Heart left ventricle (tissue), 16 donors: ENCODE data around the gene TRIM52. TPM values are rescaled to one million over a fixed set of nuclear protein-coding genes. Genes with fewer than 3 reads are reported as not detected.

ENCODE experiments used
- ATAC-seq, 4 donors: fragments of 200-7000 bp; cut with Tn5 transposase; one replicate each; pipeline ENCODE4 v1.9.1; 2020 to 2022; ENCODE audit warnings: moderate library complexity in 4 of 4, mild to moderate bottlenecking in 3 of 4, moderate number of reproducible peaks in 1 of 4
- DNase-seq, 5 donors: peaks; one replicate each; pipeline ENCODE4 v3.0.0-alpha.2; 2020
- H3K27ac ChIP-seq, 12 donors: fragments of 200-600 bp; sonication (generic) in 4 of 12; one replicate each; pipeline versions ENCODE4 v1.5.0 to v1.8.0; 2016 to 2022; ENCODE audit warnings: mild to moderate bottlenecking in 2 of 12
- H3K27me3 ChIP-seq, 9 donors: fragments of 200-600 bp; sonication (generic) in 2 of 9; one replicate each; pipeline versions ENCODE4 v1.5.1 to v1.8.0; 2016 to 2022; ENCODE audit warnings: mild to moderate bottlenecking in 3 of 9
- H3K36me3 ChIP-seq, 9 donors: fragments of 200-600 bp; sonication (generic) in 2 of 9; one replicate each; pipeline versions ENCODE4 v1.5.0 to v1.8.0; 2018 to 2022; ENCODE audit warnings: mild to moderate bottlenecking in 2 of 9
- H3K4me1 ChIP-seq, 12 donors: fragments of 200-600 bp; sonication (generic) in 4 of 12; one replicate each; pipeline versions ENCODE4 v1.5.0 to v1.8.0; 2016 to 2022; ENCODE audit warnings: mild to moderate bottlenecking in 3 of 12
- H3K4me3 ChIP-seq, 12 donors: fragments of 200-600 bp; sonication (generic) in 4 of 12; one replicate each; pipeline versions ENCODE4 v1.5.0 to v1.8.0; 2017 to 2022; ENCODE audit warnings: mild to moderate bottlenecking in 9 of 12, moderate library complexity in 4 of 12
- H3K9me3 ChIP-seq, 12 donors: fragments of 200-600 bp; sonication (generic) in 4 of 12; one replicate each; pipeline versions ENCODE4 v1.5.0 to v1.8.0; 2016 to 2022; ENCODE audit warnings: mild to moderate bottlenecking in 1 of 12
- POLR2A ChIP-seq, 2 donors: fragments of 450-650 bp; IDR thresholded peaks; one replicate each; pipeline ENCODE4 v1.6.1; 2017; ENCODE audit warnings: antibody characterized with exemption in 2 of 2, mild to moderate bottlenecking in 2 of 2, moderate library complexity in 2 of 2
- WGBS, 4 donors: extraction: QIAGEN DNeasy Blood & Tissue Kit in 2 of 4; methylation state at CpG; one replicate each; pipeline versions ENCODE4 v1.1.5 to v1.1.7; 2013 to 2018; 5-methylcytosine and 5-hydroxymethylcytosine counted together
- intact Hi-C, 10 donors: fragments of 100-400 bp; cut with DNase I; formaldehyde crosslinking; loops; one replicate each; pipeline versions ENCODE4 v1.11.1 to v1.14.2; 2022
- polyA plus RNA-seq, 2 donors: library from polyadenylated mRNA; stranded (reverse); fragments of 200-250 nt; gene quantifications; one replicate each; pipeline ENCODE4 v1.2.3, GENCODE V29; 2013
- total RNA-seq, 9 donors: library from RNA; depleted of rRNA in 2 of 9; stranded (reverse); fragments of >200 nt in 2 of 9; fragmentation: NEBNext Ultra II Directional in 3 of 9; extraction: Animal tissue kit (Norgen Biotek cat#: 25700) in 3 of 9; gene quantifications; one replicate each; pipeline versions ENCODE4 v1.1.0 to v1.2.4, GENCODE V29; 2016 to 2023
- TF ChIP-seq, protein P1 (sequence below), 12 donors: fragments of 200-600 bp; sonication (generic) in 4 of 12; IDR thresholded peaks; one replicate each; pipeline versions ENCODE4 v1.5.0 to v1.8.0; 2018 to 2022; ENCODE audit warnings: antibody characterized with exemption in 12 of 12, mild to moderate bottlenecking in 5 of 12
- donor health status: ischemic (EF 13 %, LVEDD 7.1; RV severe dilation, severe dysfunction).
- donor health status: healthy with polysubstance abuse.
- donor health status: DM: no; HTN: yes; CAD: no.
- donor health status: DM: no; HTN: no; CAD: no.
- donor health status: ischemic (EF 25% LVEDD 6.9; RV normal size, moderate dysfunction).
- donor health status: ischemic (EF 25% LVEDD 5.7; RV mildly dilated, moderate dysfunction).
- donor health status: healthy.
- donor health status: DM: yes; HTN: yes; CAD: no.
- donor health status: ischemic (EF 35%, LVEDD 5.7; RV mildly dilated, moderate dysfunction).
- donor health status: nonischemic (EF 11% LVEDD 7.7; RV severe dilation, severe dysfunction).
- donor health status: DM: yes; HTN: yes; CAD: no.
- donor health status: PGD.
- donor health status: ischemic (EF 29% LVEDD 5.4; RV normal size, mild dysfunction).
- donor health status: nonischemic (EF 23%, LVEDD 6.1; RV moderate dilation, normal function).

TRIM52 gene
- total and polyA plus RNA-seq, 11 donors: 5.6 to 12.8 (median 7.6) TPM

DNA sequence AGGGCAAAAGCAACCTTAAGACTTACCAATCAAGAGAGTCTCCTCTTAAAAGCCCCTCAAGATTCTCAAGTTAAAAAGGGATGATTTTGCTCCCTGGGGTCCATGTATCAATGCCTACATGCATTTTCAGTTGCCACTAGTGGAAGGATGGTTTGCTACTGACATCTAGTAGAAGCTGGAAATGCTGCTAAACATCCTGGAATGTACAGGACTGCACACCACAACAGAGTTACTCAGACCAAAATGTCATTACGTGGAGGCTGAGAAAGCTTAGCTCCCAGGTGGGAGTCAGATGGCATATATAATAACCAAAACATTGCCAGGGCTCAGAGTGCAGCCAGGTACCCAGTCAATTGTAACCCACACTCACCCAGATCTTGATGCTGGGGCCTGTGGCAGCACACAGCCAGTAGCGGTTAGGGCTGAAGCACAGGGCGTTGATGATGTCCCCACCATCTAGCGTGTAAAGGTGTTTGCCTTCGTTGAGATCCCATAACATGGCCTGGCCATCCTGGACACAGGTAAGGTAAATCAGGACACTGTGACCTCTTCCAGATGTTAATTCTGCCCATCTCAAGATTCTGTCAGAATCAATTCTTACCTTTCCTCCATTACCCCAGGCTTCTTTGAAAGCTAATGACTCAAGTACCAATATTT lies 23.1 kb downstream of the TRIM52 start:
- H3K36me3 ChIP-seq: peaks cover 6 to 98% (median 93%) of the 10 kb centered on the region in 9 donors
- no peak for ATAC-seq
- intact Hi-C loops: loop anchor here in 1 of 10 donors (2.0 kb wide), 1 partner anchor 13 kb away; no protein-coding TSS in a partner anchor

DNA sequence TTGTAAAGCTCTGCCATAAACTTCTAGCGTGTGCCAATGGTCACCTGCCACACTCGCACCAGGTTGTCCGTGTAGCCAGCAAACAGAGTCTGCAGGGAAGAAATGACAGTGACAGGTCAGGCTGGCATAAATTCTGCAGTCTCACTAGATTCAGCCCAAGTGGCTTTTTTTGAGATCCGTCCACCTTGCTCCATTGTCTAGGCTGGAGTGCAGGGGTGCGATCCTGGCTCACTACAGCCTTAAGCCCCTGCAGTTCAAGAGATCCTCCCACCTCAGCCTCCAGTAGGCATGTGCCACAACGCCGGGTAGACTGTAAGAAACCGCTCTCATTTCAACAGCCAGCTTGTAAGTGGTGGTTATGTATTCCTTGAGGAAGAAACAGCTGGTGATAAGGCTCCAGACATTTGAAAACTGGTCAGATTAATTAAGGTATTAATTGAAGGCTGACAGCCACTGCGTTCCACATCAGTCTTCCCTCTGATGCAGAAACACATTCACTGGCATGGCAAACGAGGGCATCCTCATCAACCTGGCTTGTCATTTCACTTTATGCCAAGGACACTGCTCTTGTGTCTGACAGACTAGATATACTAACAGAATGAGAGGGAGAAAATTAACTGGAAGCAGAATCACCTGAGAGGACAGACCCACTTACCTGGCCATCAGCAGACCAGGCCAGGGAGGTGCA lies 23.8 kb downstream of the TRIM52 start:
- intact Hi-C loops: no loop called here
- no peaks in the 10 kb centered on the region for H3K9me3 ChIP-seq
- H3K36me3 ChIP-seq: peaks cover 6 to 100% (median 99%) of the 10 kb centered on the region in 9 donors
- no peaks in the 10 kb centered on the region for H3K27me3 ChIP-seq
- no peak for TF ChIP-seq POLR2A (IDR thresholded peaks at IDR 0.05)
- TF ChIP-seq, protein P1, sequence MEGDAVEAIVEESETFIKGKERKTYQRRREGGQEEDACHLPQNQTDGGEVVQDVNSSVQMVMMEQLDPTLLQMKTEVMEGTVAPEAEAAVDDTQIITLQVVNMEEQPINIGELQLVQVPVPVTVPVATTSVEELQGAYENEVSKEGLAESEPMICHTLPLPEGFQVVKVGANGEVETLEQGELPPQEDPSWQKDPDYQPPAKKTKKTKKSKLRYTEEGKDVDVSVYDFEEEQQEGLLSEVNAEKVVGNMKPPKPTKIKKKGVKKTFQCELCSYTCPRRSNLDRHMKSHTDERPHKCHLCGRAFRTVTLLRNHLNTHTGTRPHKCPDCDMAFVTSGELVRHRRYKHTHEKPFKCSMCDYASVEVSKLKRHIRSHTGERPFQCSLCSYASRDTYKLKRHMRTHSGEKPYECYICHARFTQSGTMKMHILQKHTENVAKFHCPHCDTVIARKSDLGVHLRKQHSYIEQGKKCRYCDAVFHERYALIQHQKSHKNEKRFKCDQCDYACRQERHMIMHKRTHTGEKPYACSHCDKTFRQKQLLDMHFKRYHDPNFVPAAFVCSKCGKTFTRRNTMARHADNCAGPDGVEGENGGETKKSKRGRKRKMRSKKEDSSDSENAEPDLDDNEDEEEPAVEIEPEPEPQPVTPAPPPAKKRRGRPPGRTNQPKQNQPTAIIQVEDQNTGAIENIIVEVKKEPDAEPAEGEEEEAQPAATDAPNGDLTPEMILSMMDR (IDR thresholded peaks at IDR 0.05): no peak
- peaks cover 3 to 27% (median 13%) of the 10 kb centered on the region in 12 donors for H3K4me1 ChIP-seq
- no peak for ATAC-seq
- 87 to 90% (median 88%) methylated on average over 10 of the region's 10 CpGs for WGBS, 4 donors
- DNase-seq: peak in 1 of 5 donors; percentile 13
- no peak overlapping the region for H3K4me3 ChIP-seq
- no peak overlapping the region for H3K27ac ChIP-seq

More for the DNA sequence above, 23.1 kb downstream of the TRIM52 start:
- Histone ChIP-seq H3K27me3 (no peaks in the 10 kb centered on the region), H3K27ac (no peak overlapping the region), H3K4me1 (peaks cover 3 to 34% (median 19%) of the 10 kb centered on the region in 12 donors), H3K9me3 (no peaks in the 10 kb centered on the region), H3K4me3 (no peak overlapping the region)
- 89 to 92% (median 91%) methylated on average over 5 of the region's 5 CpGs for WGBS, 4 donors
- TF ChIP-seq, protein P1 (IDR thresholded peaks at IDR 0.05): no peak
- no peak for DNase-seq

DNA sequence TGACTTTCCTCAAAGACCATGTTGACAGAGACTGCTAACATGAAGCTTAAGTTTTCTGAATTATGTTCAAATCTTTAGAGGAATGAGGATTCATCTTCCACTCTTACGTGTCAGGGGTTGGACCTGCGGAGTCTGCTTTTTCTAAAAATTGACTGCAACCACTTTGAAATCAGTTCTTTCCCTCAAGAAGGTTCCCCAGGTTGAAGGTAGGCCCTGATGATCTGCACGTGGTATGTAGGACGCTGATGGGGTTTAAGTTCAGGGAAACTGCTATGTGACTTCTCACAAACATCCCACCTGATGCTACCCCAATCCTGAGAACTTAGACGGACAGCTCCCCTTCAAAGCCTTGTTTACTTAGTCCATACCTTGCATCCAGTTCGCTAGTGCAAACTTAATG lies 24.5 kb downstream of the TRIM52 start:
- peaks cover 6 to 100% (median 99%) of the 10 kb centered on the region in 9 donors for H3K36me3 ChIP-seq
- H3K9me3 ChIP-seq: no peaks in the 10 kb centered on the region
- 75 to 89% (median 84%) methylated on average over 6 of the region's 6 CpGs for WGBS, 4 donors
- no peak overlapping the region for H3K27ac ChIP-seq
- TF ChIP-seq, protein P1 (IDR thresholded peaks at IDR 0.05): no peak
- TF ChIP-seq POLR2A (IDR thresholded peaks at IDR 0.05): no peak
- ATAC-seq (no peak), DNase-seq (no peak)
- intact Hi-C loops: no loop called here
- no peaks in the 10 kb centered on the region for H3K27me3 ChIP-seq
- peaks cover 0 to 20% (median 6%) of the 10 kb centered on the region in 12 donors for H3K4me1 ChIP-seq
- H3K4me3 ChIP-seq: no peak overlapping the region

DNA sequence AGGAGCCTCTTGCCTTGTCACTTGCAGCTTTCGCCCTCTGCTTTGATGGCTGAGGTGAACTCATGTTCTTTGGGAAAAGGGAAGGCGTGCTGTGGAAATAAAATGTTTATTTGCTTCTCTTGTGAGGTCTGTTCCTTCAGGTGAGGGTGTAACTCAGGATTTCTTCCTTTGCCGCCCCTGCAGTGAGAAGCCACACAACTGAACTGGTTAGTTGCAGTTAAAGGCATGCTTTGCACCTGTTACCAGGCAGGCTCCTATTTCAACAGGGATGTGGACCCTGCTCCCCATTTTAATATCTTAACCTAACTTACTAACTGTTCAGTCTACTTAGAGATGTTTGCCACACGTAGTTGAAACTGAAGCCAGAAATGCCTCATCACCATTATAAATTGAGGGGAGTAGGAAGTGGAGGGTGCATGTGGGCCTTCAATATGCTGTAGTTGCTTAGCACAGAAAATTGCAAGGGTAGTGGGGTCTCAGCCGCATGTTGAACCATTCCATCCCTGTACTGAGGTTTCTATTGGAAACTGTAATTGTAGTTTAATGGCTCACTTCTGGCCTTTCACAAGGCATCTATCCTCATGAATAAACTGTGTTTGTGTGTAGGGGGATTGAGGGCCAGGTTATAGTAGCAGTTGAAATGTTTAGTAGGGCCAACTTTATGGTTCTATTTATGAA lies 25.1 kb downstream of the TRIM52 start:
- peaks cover 0 to 14% (median under 1%) of the 10 kb centered on the region in 12 donors for H3K4me1 ChIP-seq
- no peak for TF ChIP-seq POLR2A (IDR thresholded peaks at IDR 0.05)
- TF ChIP-seq, protein P1 (IDR thresholded peaks at IDR 0.05): no peak
- no peaks in the 10 kb centered on the region for H3K9me3 ChIP-seq
- ATAC-seq: no peak
- intact Hi-C loops: no loop called here
- no peak overlapping the region for H3K4me3 ChIP-seq
- H3K27ac ChIP-seq: no peak overlapping the region
- DNase-seq: peak in 1 of 5 donors; percentile 15
- peaks cover 6 to 100% (median 99%) of the 10 kb centered on the region in 9 donors for H3K36me3 ChIP-seq
- WGBS, 4 donors: 77 to 87% (median 84%) methylated on average over 5 of the region's 5 CpGs
- H3K27me3 ChIP-seq: no peaks in the 10 kb centered on the region
